ENCODE results near the gene ACACA.

DNA sequence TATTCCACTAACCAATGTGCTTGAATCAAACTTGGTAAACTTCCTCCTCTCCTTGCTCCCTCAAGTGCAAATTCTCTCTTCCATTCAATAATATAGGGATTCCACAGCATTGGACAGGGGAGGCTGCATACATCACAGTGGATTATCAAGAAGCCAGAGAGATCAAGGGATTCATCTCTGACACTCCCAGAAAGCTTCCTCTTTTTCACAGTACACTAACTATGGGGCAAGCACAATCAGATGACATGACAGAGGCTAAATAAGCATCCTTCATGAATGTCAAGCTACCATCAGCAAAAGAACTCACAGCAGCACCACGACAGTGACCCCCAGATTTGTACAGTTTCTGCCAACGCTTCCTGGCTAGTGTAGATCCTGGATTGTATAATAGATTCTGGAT, 209.3 kb downstream of the ACACA start:
- no peak for TF ChIP-seq EZH2 (IDR thresholded peaks at IDR 0.05; ENCODE audit: low read length, missing control alignments)
- TF ChIP-seq, protein P1, sequence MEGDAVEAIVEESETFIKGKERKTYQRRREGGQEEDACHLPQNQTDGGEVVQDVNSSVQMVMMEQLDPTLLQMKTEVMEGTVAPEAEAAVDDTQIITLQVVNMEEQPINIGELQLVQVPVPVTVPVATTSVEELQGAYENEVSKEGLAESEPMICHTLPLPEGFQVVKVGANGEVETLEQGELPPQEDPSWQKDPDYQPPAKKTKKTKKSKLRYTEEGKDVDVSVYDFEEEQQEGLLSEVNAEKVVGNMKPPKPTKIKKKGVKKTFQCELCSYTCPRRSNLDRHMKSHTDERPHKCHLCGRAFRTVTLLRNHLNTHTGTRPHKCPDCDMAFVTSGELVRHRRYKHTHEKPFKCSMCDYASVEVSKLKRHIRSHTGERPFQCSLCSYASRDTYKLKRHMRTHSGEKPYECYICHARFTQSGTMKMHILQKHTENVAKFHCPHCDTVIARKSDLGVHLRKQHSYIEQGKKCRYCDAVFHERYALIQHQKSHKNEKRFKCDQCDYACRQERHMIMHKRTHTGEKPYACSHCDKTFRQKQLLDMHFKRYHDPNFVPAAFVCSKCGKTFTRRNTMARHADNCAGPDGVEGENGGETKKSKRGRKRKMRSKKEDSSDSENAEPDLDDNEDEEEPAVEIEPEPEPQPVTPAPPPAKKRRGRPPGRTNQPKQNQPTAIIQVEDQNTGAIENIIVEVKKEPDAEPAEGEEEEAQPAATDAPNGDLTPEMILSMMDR (conservative IDR thresholded peaks at IDR 0.05 in 1 of 2, IDR thresholded peaks at IDR 0.05 in 1 of 2; ENCODE audit: low read depth in 1 of 2, low read length in 2 of 2), result no peak

All from fibroblast of lung (primary cell).